Right cardiac atrium (tissue), 5 donors: ENCODE measurements around the gene GPR63. TPM values are rescaled to one million over a fixed set of nuclear protein-coding genes. Genes with fewer than 3 reads are reported as not detected.

Experiments
- ATAC-seq, 2 donors: fragments of 200-7000 bp; cut with Tn5 transposase; one replicate each; pipeline versions ENCODE4 v1.8.0 to v1.9.1; 2020; ENCODE audit warnings: moderate library complexity in 2 of 2, mild to moderate bottlenecking in 1 of 2
- DNase-seq, 3 donors: peaks; one replicate each; pipeline ENCODE4 v3.0.0-alpha.2; 2020
- H3K27ac ChIP-seq: one replicate; pipeline ENCODE4 v1.5.1; 2013; ENCODE audit warnings: mild to moderate bottlenecking, low read length, control low read depth, moderate library complexity
- H3K27me3 ChIP-seq: one replicate; pipeline ENCODE4 v1.6.1; 2013; ENCODE audit not compliant: control insufficient read depth, insufficient read depth
- H3K4me1 ChIP-seq: one replicate; pipeline ENCODE4 v1.6.1; 2013; ENCODE audit warnings: low read length; ENCODE audit not compliant: control insufficient read depth, insufficient read depth
- H3K4me3 ChIP-seq: one replicate; pipeline ENCODE4 v1.5.1; 2013; ENCODE audit warnings: low read length, control low read depth
- H3K9me3 ChIP-seq: one replicate; pipeline ENCODE4 v1.6.1; 2013; ENCODE audit warnings: low read length; ENCODE audit not compliant: control insufficient read depth
- whole genome bisulfite sequencing: extraction: QIAGEN DNeasy Blood & Tissue Kit; methylation state at CpG from one replicate; pipeline ENCODE4 v1.1.7; 2013; 5-methylcytosine and 5-hydroxymethylcytosine counted together
- intact Hi-C, 4 donors: fragments of 100-400 bp; cut with DNase I; formaldehyde crosslinking; loops; one replicate each; pipeline versions ENCODE4 v1.11.0 to v1.14.0; 2022 to 2023
- polyA plus RNA-seq: library from polyadenylated mRNA; stranded (reverse); fragments of 200-250 nt; gene quantifications from one replicate; pipeline ENCODE4 v1.2.3, GENCODE V29; 2013
- total RNA-seq, 4 donors: library from RNA; stranded (reverse); fragmentation: NEBNext Ultra II Directional; extraction: Animal tissue kit (Norgen Biotek cat#: 25700); gene quantifications; one replicate each; pipeline ENCODE4 v1.2.1, GENCODE V29; 2021
- donor health status: healthy with polysubstance abuse.
- donor health status: DM: no; HTN: yes; CAD: no.
- donor health status: DM: no; HTN: no; CAD: no.
- donor health status: DM: no; HTN: yes; CAD: no; lungs with severe emphysema.
- donor health status: DM: yes; HTN: yes; CAD: no.

GPR63 gene
- total and polyA plus RNA-seq, 5 donors: 0.29 to 0.63 (median 0.32) TPM

DNA sequence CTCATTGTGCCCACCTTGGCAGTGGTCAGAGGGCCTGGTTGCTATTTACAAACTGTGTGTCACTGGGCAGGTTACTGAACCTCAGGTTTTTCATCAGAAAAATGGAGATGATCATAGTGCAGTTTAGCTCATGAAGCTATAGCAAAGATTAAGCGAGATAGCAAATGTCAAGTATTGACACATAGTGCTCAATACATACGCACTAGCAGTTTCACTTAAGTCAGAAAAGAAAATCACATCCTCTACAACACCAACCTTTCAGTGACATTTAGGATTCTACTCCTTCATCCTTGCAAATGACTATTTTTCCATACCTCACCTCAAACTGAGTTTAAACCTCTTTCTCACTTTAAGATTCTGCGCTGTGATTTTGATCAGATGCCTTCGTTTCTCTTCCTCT, 16.2 kb downstream of the GPR63 start:
- intact Hi-C loops: no loop called here
- 89% methylated on average over 4 of the region's 4 CpGs for WGBS
- H3K27ac ChIP-seq: no peak overlapping the region

GRCh38 chr6:96816301-96816817, 20.9 kb downstream of the GPR63 start:
- intact Hi-C loops: no loop called here
- WGBS: 29% methylated on average over 5 of the region's 5 CpGs

More for the DNA sequence above, 16.2 kb downstream of the GPR63 start:
- DNase-seq (no peak), ATAC-seq (no peak)
- Histone ChIP-seq H3K27me3 (no peaks in the 10 kb centered on the region), H3K4me1 (no peaks in the 10 kb centered on the region), H3K9me3 (no peaks in the 10 kb centered on the region), H3K4me3 (no peak overlapping the region)

GRCh38 chr6:96814625-96815024, 22.7 kb downstream of the GPR63 start:
- no peak for ATAC-seq
- intact Hi-C loops: no loop called here

More at GRCh38 chr6:96816301-96816817, 20.9 kb downstream of the GPR63 start:
- Histone ChIP-seq H3K4me3 (no peak overlapping the region), H3K27me3 (no peaks in the 10 kb centered on the region), H3K27ac (no peak overlapping the region), H3K4me1 (no peaks in the 10 kb centered on the region), H3K9me3 (no peaks in the 10 kb centered on the region)
- no peak for ATAC-seq
- DNase-seq: no peak

DNA sequence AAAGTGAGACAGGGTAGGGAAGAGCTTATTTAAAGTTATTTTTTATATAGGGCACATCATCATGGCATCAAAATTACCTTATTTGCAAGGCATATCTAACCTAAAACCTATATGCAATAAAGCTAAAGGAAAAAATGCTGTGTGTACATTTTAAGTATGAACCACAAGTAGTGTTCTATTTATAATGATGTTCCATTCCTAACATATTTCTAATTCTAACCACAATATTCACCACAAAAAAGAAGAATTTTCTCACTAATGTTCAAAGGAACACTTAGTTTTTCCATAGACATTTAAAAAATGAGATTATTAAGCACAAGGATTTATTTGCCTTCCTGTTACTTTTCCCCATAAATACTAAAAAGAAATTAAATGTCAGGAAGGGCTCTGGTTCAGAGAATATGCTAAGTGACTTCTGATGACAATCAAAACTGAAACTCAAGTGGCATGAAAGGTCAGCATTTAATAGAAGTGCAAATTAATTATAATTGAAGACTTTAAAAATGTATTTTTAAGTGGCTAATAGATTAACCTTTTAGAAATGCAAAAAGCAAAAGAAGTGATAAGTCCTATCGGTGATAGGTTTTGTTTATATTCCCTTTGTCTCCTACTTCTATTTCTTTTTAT, 25.1 kb downstream of the GPR63 start:
- WGBS: 88% methylated on average over 1 of the region's 1 CpG
- ATAC-seq: no peak

More at GRCh38 chr6:96814625-96815024, 22.7 kb downstream of the GPR63 start:
- H3K27me3 ChIP-seq: no peaks in the 10 kb centered on the region
- no peaks in the 10 kb centered on the region for H3K4me1 ChIP-seq
- H3K9me3 ChIP-seq: no peaks in the 10 kb centered on the region
- no peak overlapping the region for H3K4me3 ChIP-seq
- DNase-seq: no peak
- no peak overlapping the region for H3K27ac ChIP-seq
- 53% methylated on average over 1 of the region's 1 CpG for WGBS

GRCh38 chr6:96811670-96812069, 25.6 kb downstream of the GPR63 start:
- H3K27me3 ChIP-seq: no peaks in the 10 kb centered on the region
- no peak for DNase-seq
- H3K4me3 ChIP-seq: no peak overlapping the region
- ATAC-seq: no peak
- H3K27ac ChIP-seq: no peak overlapping the region
- H3K4me1 ChIP-seq: no peaks in the 10 kb centered on the region
- 94% methylated on average over 2 of the region's 2 CpGs for WGBS
- H3K9me3 ChIP-seq: no peaks in the 10 kb centered on the region
- intact Hi-C loops: no loop called here

More for the DNA sequence above, 25.1 kb downstream of the GPR63 start:
- H3K4me3 ChIP-seq: no peak overlapping the region
- no peaks in the 10 kb centered on the region for H3K4me1 ChIP-seq
- H3K27me3 ChIP-seq: no peaks in the 10 kb centered on the region
- H3K9me3 ChIP-seq: no peaks in the 10 kb centered on the region
- no peak overlapping the region for H3K27ac ChIP-seq
- no peak for DNase-seq
- intact Hi-C loops: no loop called here

- Histone ChIP-seq H3K27ac (no peak overlapping the region), H3K4me1 (no peaks in the 10 kb centered on the region), H3K9me3 (no peaks in the 10 kb centered on the region), H3K27me3 (no peaks in the 10 kb centered on the region), H3K4me3 (no peak overlapping the region)
- ATAC-seq (no peak), DNase-seq (no peak)
- WGBS: 84% methylated on average over 5 of the region's 5 CpGs
- intact Hi-C loops: no loop called here
These were observed 26.1 kb downstream of the GPR63 start for GRCh38 chr6:96811136-96811535.

- ATAC-seq (no peak), DNase-seq (no peak)
- Histone ChIP-seq H3K27me3 (no peaks in the 10 kb centered on the region), H3K4me3 (no peak overlapping the region), H3K4me1 (no peaks in the 10 kb centered on the region), H3K27ac (no peak overlapping the region), H3K9me3 (no peaks in the 10 kb centered on the region)
- intact Hi-C loops: no loop called here
These were observed 28.2 kb downstream of the GPR63 start for GRCh38 chr6:96809119-96809518.

GRCh38 chr6:96803106-96803481, 34.2 kb downstream of the GPR63 start:
- no peak overlapping the region for H3K27ac ChIP-seq
- intact Hi-C loops: no loop called here
- no peak for DNase-seq
- no peaks in the 10 kb centered on the region for H3K4me1 ChIP-seq
- H3K4me3 ChIP-seq: no peak overlapping the region
- H3K27me3 ChIP-seq: no peaks in the 10 kb centered on the region
- no peak for ATAC-seq
- H3K9me3 ChIP-seq: no peaks in the 10 kb centered on the region

GRCh38 chr6:96795481-96795880, 41.8 kb downstream of the GPR63 start:
- DNase-seq: no peak
- no peaks in the 10 kb centered on the region for H3K27me3 ChIP-seq
- intact Hi-C loops: no loop called here
- H3K4me1 ChIP-seq: no peaks in the 10 kb centered on the region
- WGBS: 85% methylated on average over 2 of the region's 2 CpGs
- no peak for ATAC-seq
- no peak overlapping the region for H3K27ac ChIP-seq
- no peaks in the 10 kb centered on the region for H3K9me3 ChIP-seq
- H3K4me3 ChIP-seq: no peak overlapping the region

DNA sequence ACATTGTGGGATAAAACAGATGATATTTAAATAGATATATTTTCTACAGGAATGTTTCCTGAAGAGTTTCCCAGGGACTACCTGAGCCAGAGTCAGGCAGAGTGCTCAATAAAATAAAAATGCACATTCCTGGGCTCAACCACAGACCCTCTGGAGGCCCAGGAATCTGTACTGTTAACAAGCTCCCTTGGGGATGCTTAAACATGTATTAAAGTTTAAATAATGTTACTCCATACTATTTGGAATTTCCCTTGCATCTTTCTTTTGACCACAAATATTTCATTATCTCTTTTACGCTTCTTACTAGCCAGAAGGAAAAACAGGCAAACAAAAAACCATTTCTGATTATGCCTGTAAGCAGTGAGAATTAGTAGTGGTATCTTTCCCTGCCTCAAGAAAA, 42.3 kb downstream of the GPR63 start:
- intact Hi-C loops: no loop called here
- Histone ChIP-seq H3K27ac (no peak overlapping the region), H3K4me1 (no peaks in the 10 kb centered on the region), H3K4me3 (no peak overlapping the region), H3K27me3 (no peaks in the 10 kb centered on the region), H3K9me3 (no peaks in the 10 kb centered on the region)
- no peak for DNase-seq
- 63% methylated on average over 1 of the region's 1 CpG for WGBS
- ATAC-seq: no peak

- Histone ChIP-seq H3K9me3 (no peaks in the 10 kb centered on the region), H3K4me1 (no peaks in the 10 kb centered on the region), H3K27me3 (no peaks in the 10 kb centered on the region), H3K4me3 (no peak overlapping the region), H3K27ac (no peak overlapping the region)
- ATAC-seq (no peak), DNase-seq (no peak)
- intact Hi-C loops: no loop called here
- 75% methylated on average over 4 of the region's 4 CpGs for WGBS
These were observed 44.6 kb downstream of the GPR63 start for GRCh38 chr6:96792561-96793190.
